Duodenal mucosa (tissue), 2 donors: ENCODE results near the gene CYP26A1.
A peak's percentile ranks its signal among the peaks of the same experiment; 100 is the strongest.

ENCODE experiments used
- H3K27ac ChIP-seq: one replicate; pipeline ENCODE4 v1.7.0; 2013; ENCODE audit warnings: low read depth, low read length
- H3K27me3 ChIP-seq, 2 donors: one replicate each; pipeline ENCODE4 v1.7.0; 2013; ENCODE audit warnings: low read length in 2 of 2, control low read depth in 1 of 2; ENCODE audit not compliant: insufficient read depth in 2 of 2, control insufficient read depth in 1 of 2
- H3K36me3 ChIP-seq, 2 donors: one replicate each; pipeline ENCODE4 v1.7.0; 2013; ENCODE audit warnings: low read length in 2 of 2, control low read depth in 1 of 2; ENCODE audit not compliant: insufficient read depth in 2 of 2, control insufficient read depth in 1 of 2
- H3K4me1 ChIP-seq, 2 donors: one replicate each; pipeline ENCODE4 v1.7.0; 2013; ENCODE audit warnings: low read length in 2 of 2, control low read depth in 1 of 2; ENCODE audit not compliant: insufficient read depth in 2 of 2, control insufficient read depth in 1 of 2
- H3K4me3 ChIP-seq, 2 donors: one replicate each; pipeline ENCODE4 v1.7.0; 2013; ENCODE audit warnings: low read length in 2 of 2, low read depth in 1 of 2
- H3K9ac ChIP-seq, 2 donors: one replicate each; pipeline ENCODE4 v1.7.0; 2013; ENCODE audit warnings: low read length in 2 of 2, low read depth in 1 of 2
- H3K9me3 ChIP-seq, 2 donors: one replicate each; pipeline ENCODE4 v1.7.0; 2013; ENCODE audit warnings: low read length in 2 of 2, control low read depth in 1 of 2; ENCODE audit not compliant: control insufficient read depth in 1 of 2

The CYP26A1 gene

GRCh38 chr10:93073539-93074146 lies at the start of gene CYP26A1:
Gene CYP26A1 (plus strand): TSS chr10:93073893. CDS start chr10:93073935, 42 bp downstream.
- H3K27me3 ChIP-seq, result peaks cover 71 to 85% of the 10 kb centered on the region in 2 donors
- H3K9ac ChIP-seq, result no peak within 1 kb of the TSS
- H3K36me3 ChIP-seq, result no peaks in the 10 kb centered on the region
- H3K9me3 ChIP-seq, result no peaks in the 10 kb centered on the region
- H3K27ac ChIP-seq, result no peak within 1 kb of the TSS
- H3K4me3 ChIP-seq, result peak within 1 kb of the TSS; percentile 68 to 69
- H3K4me1 ChIP-seq, result peaks cover 16 to 40% of the 10 kb centered on the region in 2 donors

GRCh38 chr10:93026072-93026471 lies 47.6 kb upstream of the CYP26A1 start:
- Histone ChIP-seq H3K4me1 (no peaks in the 10 kb centered on the region), H3K9me3 (no peaks in the 10 kb centered on the region), H3K4me3 (no peak overlapping the region), H3K36me3 (peaks cover 0 to 4% of the 10 kb centered on the region in 2 donors), H3K27me3 (no peaks in the 10 kb centered on the region), H3K9ac (no peak overlapping the region), H3K27ac (no peak overlapping the region)

- Histone ChIP-seq H3K9ac (no peak overlapping the region), H3K4me1 (peaks cover 2 to 7% of the 10 kb centered on the region in 2 donors), H3K9me3 (no peaks in the 10 kb centered on the region), H3K36me3 (peaks cover 0 to 4% of the 10 kb centered on the region in 2 donors), H3K4me3 (no peak overlapping the region), H3K27ac (no peak overlapping the region), H3K27me3 (no peaks in the 10 kb centered on the region)
Measured at GRCh38 chr10:93027508-93027907, 46.2 kb upstream of the CYP26A1 start.

- no peak overlapping the region for H3K27ac ChIP-seq
- no peak overlapping the region for H3K4me3 ChIP-seq
- H3K27me3 ChIP-seq, result no peaks in the 10 kb centered on the region
Measured at GRCh38 chr10:93028883-93029282, 44.8 kb upstream of the CYP26A1 start.

GRCh38 chr10:93030409-93030808 lies 43.3 kb upstream of the CYP26A1 start:
- H3K4me1 ChIP-seq, result peaks cover 19 to 25% of the 10 kb centered on the region in 2 donors
- no peak overlapping the region for H3K27ac ChIP-seq
- peaks cover 0 to 4% of the 10 kb centered on the region in 2 donors for H3K36me3 ChIP-seq
- H3K9me3 ChIP-seq, result no peaks in the 10 kb centered on the region
- H3K27me3 ChIP-seq, result no peaks in the 10 kb centered on the region
- H3K4me3 ChIP-seq, result no peak overlapping the region
- H3K9ac ChIP-seq, result no peak overlapping the region

More at GRCh38 chr10:93028883-93029282, 44.8 kb upstream of the CYP26A1 start:
- Histone ChIP-seq H3K4me1 (peaks cover 13 to 15% of the 10 kb centered on the region in 2 donors), H3K9ac (no peak overlapping the region), H3K36me3 (peaks cover 0 to 4% of the 10 kb centered on the region in 2 donors), H3K9me3 (no peaks in the 10 kb centered on the region)

GRCh38 chr10:93032105-93032808 lies 41.4 kb upstream of the CYP26A1 start:
- Histone ChIP-seq H3K9ac (no peak overlapping the region), H3K4me1 (peaks cover 23 to 25% of the 10 kb centered on the region in 2 donors), H3K4me3 (no peak overlapping the region)

GRCh38 chr10:93032809-93033137 lies 40.9 kb upstream of the CYP26A1 start:
- H3K36me3 ChIP-seq, result peaks cover 0 to 1% of the 10 kb centered on the region in 2 donors
- H3K4me3 ChIP-seq, result no peak overlapping the region
- no peak overlapping the region for H3K27ac ChIP-seq
- H3K9ac ChIP-seq, result no peak overlapping the region
- H3K9me3 ChIP-seq, result no peaks in the 10 kb centered on the region
- H3K27me3 ChIP-seq, result no peaks in the 10 kb centered on the region
- H3K4me1 ChIP-seq, result peaks cover 23 to 25% of the 10 kb centered on the region in 2 donors

More at GRCh38 chr10:93032105-93032808, 41.4 kb upstream of the CYP26A1 start:
- Histone ChIP-seq H3K36me3 (peaks cover 0 to 4% of the 10 kb centered on the region in 2 donors), H3K9me3 (no peaks in the 10 kb centered on the region), H3K27me3 (no peaks in the 10 kb centered on the region), H3K27ac (no peak overlapping the region)

- H3K9ac ChIP-seq, result no peak overlapping the region
- H3K27me3 ChIP-seq, result no peaks in the 10 kb centered on the region
- no peak overlapping the region for H3K27ac ChIP-seq
- peaks cover 23 to 25% of the 10 kb centered on the region in 2 donors for H3K4me1 ChIP-seq
- H3K4me3 ChIP-seq, result no peak overlapping the region
- no peaks in the 10 kb centered on the region for H3K9me3 ChIP-seq
- H3K36me3 ChIP-seq, result no peaks in the 10 kb centered on the region
Measured at GRCh38 chr10:93034426-93034825, 39.3 kb upstream of the CYP26A1 start.

- H3K9ac ChIP-seq, result no peak overlapping the region
- no peak overlapping the region for H3K27ac ChIP-seq
- H3K36me3 ChIP-seq, result no peaks in the 10 kb centered on the region
- H3K9me3 ChIP-seq, result no peaks in the 10 kb centered on the region
- H3K27me3 ChIP-seq, result no peaks in the 10 kb centered on the region
- no peak overlapping the region for H3K4me3 ChIP-seq
- peaks cover 8 to 10% of the 10 kb centered on the region in 2 donors for H3K4me1 ChIP-seq
Measured at GRCh38 chr10:93039110-93039509, 34.6 kb upstream of the CYP26A1 start.

- Histone ChIP-seq H3K4me1 (peaks cover 3 to 7% of the 10 kb centered on the region in 2 donors), H3K4me3 (no peak overlapping the region), H3K9me3 (no peaks in the 10 kb centered on the region), H3K9ac (no peak overlapping the region), H3K36me3 (no peaks in the 10 kb centered on the region), H3K27ac (no peak overlapping the region), H3K27me3 (no peaks in the 10 kb centered on the region)
Measured at GRCh38 chr10:93039721-93040120, 34.0 kb upstream of the CYP26A1 start.
